Head of caudate nucleus (tissue), 42 donors: ENCODE measurements around the gene EXOC3L4.

Source experiments
- DNase-seq, 42 donors: peaks; one replicate each; pipeline versions ENCODE4 v3.0.0 to v3.0.0-alpha.2; 2020 to 2021; ENCODE audit warnings: mixed read lengths in 7 of 42
- intact Hi-C: fragments of 100-400 bp; cut with DNase I; formaldehyde crosslinking; loops from one replicate; pipeline ENCODE4 v1.15.0; 2022

Gene EXOC3L4

DNA sequence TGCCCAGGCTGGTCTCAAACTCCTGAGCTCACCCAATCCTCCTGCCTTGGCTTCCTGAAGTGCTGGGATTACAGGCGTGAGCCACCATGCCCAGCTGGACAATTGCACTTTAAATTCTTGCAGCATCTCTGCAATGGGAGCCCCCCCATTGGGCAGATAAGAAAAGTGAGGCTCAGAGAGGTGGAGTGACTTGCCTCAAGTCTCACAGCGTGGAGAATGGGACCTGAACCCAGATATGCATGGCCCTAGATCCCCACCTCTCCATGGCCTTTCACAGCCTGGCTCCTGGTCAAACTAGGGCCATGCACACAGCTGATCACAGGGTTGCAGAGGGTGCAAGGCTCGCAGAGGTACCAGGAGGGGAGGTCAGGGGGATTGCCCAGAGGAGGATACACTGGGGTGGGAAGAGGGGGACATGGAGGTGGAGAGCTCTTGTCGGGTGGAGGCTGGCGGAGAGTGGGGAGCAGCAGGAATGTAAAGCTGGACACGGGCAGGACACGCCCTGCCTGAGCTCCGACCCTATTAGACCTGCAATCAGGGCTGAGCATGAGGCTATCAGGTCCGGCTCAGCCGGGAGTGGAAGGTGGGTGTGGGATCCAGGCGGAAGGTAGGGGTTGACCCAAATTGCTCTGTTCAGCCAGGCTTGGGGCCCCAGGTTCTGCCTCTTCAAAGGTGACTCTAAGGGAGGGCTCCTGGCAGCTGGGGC, 6.9 kb downstream of the EXOC3L4 start:
- DNase-seq: no peak
- intact Hi-C loops: loop anchor here (10.0 kb wide), 1 partner anchor 83 kb away; no protein-coding TSS in a partner anchor

DNA sequence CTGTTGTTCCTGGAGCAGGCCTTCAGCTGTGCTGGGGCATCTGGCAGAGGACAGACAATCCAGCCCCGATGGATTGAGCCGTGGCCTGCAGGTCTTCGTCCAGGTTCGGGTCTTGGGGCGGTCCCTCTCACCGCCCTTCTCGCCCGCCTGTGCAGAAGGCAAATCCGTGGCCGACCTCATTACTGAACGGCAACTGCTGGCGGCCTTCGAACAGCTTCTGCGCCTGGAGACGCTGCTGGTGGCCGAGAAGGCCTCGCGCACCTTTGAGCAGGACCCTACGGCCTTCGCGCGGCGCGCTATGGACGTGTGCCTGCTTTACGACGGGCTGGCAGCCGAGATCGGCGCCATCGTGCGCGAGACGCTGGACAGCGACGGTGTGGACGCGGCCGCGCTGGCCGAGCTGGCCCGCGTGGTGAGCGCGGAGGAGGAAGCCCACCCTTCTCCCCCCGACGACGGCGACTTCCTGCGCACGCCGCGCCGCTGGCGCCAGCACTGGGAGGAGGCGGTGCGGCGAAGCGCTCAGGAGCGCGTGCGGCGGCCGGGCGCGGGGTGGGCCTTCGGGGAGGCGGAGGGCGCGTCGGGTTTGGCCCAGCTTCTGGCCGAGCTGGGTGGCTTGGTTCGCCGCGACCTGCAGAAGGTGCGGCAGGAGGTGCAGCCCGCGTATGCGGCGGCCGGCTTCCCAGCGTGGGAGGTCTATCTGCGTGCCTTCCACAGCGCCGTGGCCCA, 7.6 kb downstream of the EXOC3L4 start:
- intact Hi-C loops: loop anchor here (10.0 kb wide), 1 partner anchor 83 kb away; no protein-coding TSS in a partner anchor
- no peak for DNase-seq

DNA sequence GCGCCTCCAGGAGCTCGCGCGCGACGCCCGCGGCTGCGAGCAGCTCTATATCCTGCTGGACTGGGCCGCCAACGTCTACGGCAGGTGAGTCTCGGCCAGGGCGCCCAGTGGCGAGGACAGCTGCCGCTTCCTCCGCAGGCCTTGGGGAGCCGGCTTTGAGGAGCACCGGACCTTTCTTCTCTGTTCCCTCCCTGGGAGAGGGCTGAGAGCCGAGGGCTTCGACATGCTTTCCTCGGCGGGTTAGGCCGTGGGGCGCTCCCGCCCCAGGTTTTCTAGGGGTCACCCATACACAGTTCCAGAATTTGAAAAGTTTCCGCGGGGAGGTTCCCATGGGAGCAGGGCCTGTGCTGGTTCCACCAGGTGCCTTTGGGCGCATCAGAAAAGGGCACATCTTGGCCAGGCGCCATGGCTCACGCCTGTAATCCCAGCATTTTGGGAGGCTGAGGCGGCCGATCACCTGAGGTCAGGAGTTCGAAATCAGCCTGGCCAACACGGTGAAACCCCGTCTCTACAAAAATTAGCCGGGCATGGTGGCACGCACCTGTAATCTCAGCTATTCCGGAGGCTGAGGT, 8.2 kb downstream of the EXOC3L4 start:
- intact Hi-C loops: loop anchor here (10.0 kb wide), 1 partner anchor 82 kb away; no protein-coding TSS in a partner anchor
- DNase-seq: no peak

DNA sequence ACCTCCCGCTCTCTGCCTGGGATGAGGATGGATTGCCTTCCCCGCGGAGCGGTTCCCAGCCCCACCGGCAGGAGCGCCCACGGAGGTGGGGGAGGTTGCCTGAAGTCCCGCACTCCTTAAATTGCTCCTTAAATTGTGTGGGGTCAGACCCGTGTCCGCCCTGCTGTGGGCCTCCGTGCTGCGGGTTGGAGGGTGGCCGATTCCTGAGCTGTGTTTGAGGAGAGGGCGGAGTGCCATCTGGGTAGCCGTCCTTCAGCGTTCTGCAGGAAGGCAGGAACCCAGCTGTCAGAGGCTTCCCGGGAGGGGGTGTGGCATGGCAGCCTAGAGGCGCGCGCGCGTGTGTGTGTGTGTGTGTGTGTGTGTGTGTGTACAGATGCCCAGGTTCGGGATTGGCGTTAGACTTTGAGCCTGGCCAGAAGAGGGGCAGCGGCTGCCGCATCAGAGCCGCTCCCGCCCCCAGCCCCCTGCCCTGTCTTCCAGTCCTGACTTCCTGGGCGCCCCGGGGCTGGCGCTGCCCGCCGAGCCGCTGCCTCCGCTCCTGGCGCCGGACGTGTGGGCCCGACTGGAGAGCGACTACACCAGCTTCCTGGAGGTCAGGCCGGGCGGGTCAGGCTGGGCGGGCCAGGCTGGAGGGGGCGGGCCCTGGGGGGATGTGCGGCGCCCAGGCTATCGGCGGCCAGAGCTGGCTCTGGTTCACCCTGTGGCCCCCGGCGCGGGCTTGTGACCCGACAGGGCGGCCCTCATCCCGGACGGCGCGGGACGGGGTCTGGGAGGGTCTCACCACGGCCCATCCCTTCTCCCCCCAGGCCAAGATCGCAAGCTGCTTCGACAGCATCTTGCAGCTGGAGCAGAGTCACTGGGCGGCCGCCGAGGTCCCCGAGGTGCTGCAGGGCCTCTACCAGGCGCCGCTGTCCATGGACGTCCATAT, 9.2 kb downstream of the EXOC3L4 start:
- DNase-seq: peak in 7 of 42 donors; percentile 26 to 46 (median 32)
- intact Hi-C loops: loop anchor here (2.0 to 10.0 kb wide), 2 partner anchors 81 to 189 kb away; no protein-coding TSS in a partner anchor

DNA sequence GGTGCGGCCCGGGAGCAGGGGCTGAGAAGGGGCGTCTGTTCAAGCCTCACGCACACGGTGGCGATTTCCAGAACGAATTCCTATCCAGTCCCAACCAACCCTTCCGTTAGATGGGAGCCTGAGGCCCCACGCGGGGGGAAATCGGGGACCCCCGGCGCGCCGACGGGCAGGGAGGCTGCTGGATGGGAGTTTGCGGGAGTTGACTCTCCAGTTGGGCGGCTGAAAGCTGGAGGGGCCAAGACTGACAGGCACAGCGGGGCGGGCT, 9.8 kb downstream of the EXOC3L4 start:
- intact Hi-C loops: loop anchor here (2.0 to 10.0 kb wide), 2 partner anchors 80 to 188 kb away; no protein-coding TSS in a partner anchor
- no peak for DNase-seq

DNA sequence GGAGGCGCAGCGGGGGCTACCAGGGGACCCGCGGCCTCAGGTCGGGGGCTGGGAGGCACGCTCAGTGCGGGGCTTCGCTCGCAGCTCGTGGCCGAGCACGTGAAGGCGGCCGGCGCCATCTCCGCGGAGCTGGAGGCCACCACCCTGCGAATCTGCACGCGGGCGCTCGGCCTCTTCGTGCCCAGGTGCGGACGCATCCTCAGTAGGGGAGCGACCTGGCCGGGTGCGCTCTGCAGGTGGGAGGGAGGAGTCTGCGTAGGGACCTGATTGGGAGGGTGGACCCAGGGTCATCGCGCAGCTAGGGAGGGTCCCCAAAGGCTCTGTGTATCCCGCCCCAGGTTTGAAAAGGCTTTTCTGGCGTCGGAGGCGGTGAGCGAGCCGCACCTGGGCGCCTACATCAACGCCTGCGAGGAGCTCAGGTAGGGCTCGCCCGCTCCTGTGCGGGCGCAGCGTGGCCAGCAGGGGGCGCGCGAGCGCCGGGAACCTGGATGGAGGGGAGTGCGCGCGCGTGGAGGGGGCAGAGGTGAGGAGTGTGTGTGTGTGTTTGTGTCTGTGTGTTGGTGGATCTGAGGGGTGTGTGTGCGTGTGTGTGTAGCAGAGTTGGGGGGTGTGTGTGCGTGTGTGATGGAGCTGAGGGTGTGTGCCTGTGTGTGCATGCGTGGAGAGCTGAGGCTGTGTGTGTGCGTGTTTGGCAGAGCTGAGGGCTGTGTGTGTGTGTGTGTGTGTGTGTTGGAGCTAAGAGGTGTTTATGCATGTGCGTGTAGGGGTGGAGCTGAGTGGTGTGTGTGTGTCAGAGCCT, 10.3 kb downstream of the EXOC3L4 start:
- intact Hi-C loops: loop anchor here (2.0 to 10.0 kb wide), 2 partner anchors 80 to 188 kb away; no protein-coding TSS in a partner anchor

DNA sequence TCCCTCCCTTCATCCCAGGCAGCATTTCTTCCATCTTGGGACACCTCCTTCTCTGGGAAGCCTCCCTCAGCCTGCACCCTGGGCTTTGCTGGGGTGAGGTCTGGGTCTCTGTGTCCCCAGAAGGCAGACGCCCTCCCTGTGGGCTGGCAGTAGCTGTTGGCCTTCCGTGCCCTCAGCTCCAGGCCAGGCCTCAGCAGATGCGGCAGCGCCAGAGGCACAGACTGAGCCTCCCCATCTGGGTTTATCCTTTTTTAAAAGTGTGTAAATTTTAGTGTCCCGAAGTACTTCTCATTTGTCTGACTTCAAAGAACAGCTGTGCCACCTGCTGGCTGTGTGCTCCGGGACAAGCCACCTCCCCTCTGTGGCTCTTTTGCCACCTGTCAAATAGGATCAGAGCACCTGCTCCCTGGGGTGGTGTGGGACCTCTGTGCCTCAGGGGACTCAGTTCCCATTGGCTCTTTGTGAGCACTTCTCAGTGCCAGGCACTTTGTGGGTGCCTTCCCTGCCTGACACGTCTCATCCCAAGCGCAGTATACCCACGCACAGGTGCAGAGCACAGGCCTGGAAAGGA, 11.1 kb downstream of the EXOC3L4 start:
- intact Hi-C loops: loop anchor here (2.0 to 10.0 kb wide), 2 partner anchors 79 to 187 kb away; no protein-coding TSS in a partner anchor
- DNase-seq: peak in 2 of 42 donors; percentile 23 to 46

More for the DNA sequence above, 10.3 kb downstream of the EXOC3L4 start:
- DNase-seq: peak in 41 of 42 donors; percentile 54 to 89 (median 78)

DNA sequence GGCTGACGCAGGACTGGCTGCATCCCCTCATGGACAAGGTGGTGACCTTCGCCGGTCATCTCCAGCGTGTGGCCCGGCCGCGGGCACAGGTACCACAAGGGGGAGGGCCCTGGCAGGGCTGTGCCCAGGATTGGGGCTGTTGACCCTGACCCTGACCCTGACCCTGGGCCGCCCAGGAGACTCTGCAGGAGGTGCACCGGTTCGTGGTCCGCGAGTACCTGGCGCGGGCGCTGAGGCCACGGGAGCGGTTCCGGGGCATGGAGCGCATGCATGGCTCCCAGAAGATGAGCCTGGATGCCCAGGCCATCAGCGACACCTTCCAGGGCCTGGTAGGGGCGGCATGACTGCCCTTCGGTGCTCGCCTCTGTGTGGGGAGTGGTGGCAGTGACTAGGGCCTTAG, 12.9 kb downstream of the EXOC3L4 start:
- no peak for DNase-seq
- intact Hi-C loops: loop anchor here (10.0 kb wide), 1 partner anchor 77 kb away; no protein-coding TSS in a partner anchor

DNA sequence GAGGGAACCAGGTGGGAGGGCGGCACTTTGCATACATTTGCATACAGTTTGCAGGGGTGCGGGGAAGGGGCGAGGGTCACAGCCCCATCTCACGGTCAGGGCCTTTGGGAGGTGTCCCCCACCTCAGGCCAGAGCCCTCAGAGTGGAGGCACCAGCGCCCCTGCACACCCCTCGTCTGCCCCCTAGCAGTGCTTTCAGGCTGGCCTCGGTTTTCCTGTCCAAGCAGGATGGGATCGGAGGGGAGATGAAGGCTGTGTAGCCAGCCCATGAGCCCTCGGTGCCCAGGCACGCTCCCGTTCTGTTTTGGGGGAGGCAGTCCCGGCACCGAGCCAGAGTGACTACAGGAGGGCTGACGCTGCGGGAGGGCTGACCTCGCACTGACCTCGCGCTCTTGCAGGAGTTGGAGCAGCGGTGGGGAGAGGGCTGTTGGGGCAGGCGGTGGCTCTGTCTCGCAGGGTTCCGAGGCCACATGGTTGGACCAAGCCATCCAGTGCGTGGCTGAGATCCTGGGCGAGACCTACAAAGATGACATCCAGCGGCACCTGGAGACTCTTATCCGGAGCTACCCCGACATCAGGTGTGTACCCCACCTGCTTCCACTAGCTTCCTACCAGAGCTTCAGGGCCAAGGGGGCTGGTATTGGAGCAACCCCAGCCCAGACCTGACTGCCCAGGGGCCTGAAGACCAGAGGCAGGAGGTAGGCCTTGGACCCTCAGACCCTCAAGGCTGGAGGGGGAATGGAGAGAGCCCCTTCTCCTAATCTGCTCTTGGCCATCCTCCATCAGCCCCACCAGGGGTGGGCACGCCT, 13.6 kb downstream of the EXOC3L4 start:
- DNase-seq: no peak
- intact Hi-C loops: loop anchor here (10.0 kb wide), 1 partner anchor 77 kb away; no protein-coding TSS in a partner anchor

DNA sequence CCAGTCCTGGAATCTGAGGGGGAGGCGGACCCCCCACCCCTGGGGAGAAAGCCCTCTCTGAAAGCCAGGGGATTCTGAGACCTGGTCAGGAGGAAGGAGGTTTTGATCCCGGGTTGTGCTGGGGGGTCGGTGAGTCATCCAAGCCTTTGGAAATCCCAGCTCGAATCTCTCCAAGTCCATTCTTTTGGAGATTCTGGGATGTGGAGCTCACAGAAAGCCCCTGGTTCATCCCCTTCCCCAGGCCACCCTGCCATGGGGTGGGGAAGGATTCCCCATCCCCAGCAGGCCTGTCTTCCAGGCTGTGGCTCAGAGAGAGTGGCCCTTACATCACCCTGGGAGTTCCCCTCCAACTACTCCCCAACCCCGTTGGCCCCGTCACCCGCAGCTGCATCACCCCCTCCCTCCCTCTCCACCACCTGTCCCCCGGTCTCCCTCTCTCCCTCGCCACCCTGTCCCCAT, 14.3 kb downstream of the EXOC3L4 start:
- no peak for DNase-seq
- intact Hi-C loops: loop anchor here (10.0 kb wide), 1 partner anchor 76 kb away; no protein-coding TSS in a partner anchor

DNA sequence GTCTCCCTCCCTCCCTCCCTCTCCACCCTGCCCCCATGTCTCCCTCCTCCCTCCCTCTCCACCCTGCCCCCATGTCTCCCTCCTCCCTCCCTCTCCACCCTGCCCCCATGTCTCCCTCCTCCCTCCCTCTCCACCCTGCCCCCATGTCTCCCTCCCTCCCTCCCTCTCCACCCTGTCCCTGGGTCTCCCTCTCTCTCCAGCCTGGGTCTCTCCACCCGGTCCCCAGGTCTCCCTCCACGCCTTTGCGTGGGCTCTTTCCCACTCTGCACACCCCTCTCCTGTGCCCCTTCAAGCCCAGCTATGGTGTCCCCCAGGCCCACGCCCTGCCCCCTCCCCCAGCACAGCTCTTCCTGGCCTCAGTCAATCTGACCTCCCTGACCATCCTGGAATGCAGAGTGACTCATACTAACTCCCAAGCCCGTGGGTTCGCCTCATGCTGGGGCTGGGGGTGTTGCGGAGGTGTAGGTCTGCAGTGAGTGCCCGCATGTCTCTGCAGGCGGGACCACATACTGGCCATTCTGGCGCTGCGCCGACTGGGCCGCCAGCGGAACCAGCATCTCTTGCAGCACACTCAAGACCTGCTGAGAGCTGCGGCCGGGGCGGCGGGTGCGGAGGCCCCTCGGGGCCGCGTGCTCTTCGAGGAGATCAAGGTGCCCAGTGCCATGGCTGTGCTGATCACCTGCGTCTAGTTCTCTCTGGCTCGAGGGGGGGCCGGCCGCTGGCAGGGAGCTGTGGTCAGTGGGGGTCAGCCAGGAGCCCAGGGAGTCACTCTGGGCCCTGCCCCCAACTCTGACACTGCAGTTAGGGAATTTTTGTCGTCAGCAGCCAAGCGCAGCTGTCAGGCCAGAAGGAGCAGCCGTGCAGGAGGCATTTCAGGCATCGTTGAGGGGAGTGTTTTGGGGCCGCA, 15.3 kb downstream of the EXOC3L4 start:
- intact Hi-C loops: loop anchor here (10.0 kb wide), 1 partner anchor 75 kb away; no protein-coding TSS in a partner anchor
- no peak for DNase-seq

DNA sequence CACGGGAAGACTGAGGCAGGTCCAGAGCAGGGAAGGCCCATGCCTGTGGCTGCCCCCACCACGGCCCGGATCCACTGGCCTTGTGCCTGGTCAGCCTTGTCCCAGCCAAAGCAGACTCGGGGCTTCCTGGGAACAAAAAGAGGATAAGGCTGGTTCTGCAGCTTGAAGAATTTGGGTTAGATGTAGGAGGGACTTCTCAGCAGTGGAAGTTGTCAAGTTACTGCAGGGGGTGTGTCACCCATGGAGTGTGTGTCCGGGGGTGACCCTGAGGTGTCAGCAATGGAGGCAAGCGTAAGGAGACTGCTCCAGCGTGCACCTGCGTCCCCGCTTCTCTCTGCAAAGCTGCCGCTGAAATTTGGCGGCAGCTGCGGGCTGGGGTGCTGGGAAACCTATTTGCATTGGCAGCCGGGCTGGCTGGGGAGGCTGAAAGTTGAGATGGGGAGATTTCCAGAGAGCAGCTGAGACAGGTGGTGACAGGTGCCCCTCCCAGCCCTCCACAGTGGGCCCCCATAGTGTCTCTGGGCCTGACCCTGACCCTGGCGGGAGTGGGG, 16.2 kb downstream of the EXOC3L4 start:
- DNase-seq: peak in 1 of 42 donors; percentile 31
- intact Hi-C loops: no loop called here

DNA sequence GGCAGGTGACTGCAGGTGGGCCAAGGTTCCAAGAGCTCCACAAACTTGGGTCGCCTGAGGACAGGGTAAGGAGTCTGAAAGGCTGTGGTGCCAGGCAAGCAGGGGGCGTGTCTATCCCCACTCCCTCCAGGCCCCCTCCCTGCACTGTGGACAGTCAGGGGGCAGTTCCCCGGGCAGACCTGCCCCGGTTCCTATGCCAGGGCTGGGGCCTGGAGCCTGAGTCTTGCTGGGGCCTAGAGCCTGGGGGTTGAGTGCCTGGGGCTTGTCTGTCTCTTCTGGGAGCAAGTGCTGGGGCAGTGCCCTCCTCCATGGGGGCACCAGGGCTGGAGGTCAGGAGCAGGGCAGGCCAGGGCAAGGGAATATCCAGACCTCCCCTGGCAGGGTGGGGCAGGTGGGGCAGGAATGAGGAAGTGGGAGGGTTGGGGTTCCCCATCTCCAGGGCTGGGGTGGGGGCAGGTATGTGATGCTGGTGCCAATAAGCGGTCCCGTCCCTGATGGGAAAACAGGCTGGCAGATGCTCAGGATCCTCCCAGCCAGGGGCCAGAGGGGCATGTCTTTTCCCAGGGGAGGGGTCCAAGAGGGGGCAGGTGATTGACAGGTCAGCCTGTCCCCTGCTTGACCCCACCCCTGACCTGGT, 16.8 kb downstream of the EXOC3L4 start:
- intact Hi-C loops: no loop called here
- no peak for DNase-seq

DNA sequence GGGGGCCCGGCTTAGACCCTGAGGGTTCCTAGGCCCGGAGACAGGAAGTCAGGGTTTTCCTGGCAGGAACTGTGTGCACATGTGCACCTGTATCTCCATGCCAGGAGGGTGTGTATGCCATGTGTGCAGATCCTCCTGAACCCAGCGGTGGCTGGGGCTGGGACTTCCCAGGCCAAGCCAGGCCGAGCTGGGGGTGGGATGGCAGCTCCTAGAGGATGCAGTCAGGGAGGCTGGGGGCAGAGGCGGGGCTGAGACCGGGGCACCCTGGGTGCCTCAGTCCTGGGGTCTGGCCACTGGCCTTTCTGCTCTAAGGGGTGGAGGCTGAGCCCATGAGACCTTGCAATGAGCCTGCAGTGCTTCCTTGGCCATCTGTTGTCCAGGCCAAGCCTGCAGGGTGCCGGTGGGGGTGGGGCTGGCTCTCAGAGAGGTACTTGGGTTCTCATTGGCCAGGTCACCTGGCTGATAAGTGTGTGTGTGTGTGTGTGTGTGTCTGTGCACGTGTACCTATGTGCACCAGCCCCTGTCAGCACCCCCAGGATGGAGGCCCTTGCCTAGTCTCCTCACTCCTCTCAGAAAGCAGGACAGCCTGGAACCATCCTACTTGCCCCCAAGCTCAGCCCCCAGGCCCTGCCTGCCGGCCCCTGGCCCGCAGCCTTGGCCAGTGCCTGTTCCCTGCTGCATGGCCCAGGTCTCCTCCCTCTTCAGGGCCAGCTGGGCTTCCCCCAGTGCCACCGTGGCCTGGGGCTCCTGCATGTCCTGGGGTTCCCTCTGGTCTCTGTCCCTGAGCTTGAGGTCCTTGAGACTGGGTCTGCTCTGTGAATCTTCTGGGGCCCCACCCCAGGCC, 18.1 kb downstream of the EXOC3L4 start:
- intact Hi-C loops: no loop called here
- DNase-seq: no peak
